ENCODE data around the gene TOMM70.

TOMM70 gene

GRCh38 chr3:100400419-100400779 is 490 bp downstream of the TOMM70 start:
- Histone ChIP-seq H3K9me3 (ENCODE audit: control insufficient read depth in 2 of 2, low read length in 2 of 2) (no peaks in the 10 kb centered on the region), H3K27me3 (ENCODE audit: control insufficient read depth in 2 of 2, insufficient read depth in 2 of 2, low read length in 2 of 2) (no peaks in the 10 kb centered on the region), H3K9ac (ENCODE audit: low read depth in 1 of 2, low read length in 2 of 2) (peak overlapping the region; percentile 89 to 94), H3K36me3 (ENCODE audit: control insufficient read depth in 2 of 2, insufficient read depth in 2 of 2, low read length in 2 of 2) (no peaks in the 10 kb centered on the region), H3K4me3 (ENCODE audit: low read length in 2 of 2) (peak overlapping the region; percentile 100), H3K4me1 (ENCODE audit: control insufficient read depth in 2 of 2, insufficient read depth in 2 of 2, low read length in 2 of 2) (peaks cover 16 to 23% of the 10 kb centered on the region in 2 donors), H3K27ac (ENCODE audit: low read depth in 2 of 2, low read length in 2 of 2) (peak overlapping the region; percentile 91 to 92)

DNA sequence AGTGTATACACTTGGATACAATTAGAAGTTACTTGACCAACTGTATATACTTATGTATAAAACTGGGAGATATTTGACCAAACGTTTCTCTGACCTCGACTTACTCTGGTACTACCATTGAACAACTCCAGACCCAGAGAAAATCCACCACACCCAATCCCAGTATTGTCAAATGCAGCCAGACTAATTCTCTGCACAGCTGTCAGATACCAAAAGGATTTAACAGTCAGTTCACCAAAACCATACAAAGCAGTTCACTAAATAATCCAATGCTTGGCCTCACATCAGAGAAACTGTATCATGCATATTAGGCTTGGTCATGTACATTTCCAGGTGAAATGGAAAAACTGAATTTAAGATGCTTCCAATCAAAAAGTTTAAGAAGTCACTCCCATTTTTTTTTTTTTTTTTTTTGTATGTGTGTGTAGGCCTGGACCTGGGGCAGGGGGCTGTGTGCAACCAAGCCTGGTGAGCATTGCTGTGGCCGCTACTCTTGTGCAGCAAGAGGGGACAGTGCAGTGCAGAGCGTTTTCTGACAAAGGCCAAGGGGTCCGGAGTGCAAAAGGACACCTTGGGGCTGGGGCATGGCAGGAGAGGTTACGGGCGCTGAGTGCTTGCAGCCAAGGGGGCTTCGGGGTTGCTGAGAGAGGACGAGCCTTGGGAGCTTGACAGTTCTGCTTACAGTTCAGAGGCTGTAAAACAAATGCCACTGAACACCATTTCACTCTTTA is 1.4 kb downstream of the TOMM70 start:
- Histone ChIP-seq H3K9ac (ENCODE audit: low read depth in 1 of 2, low read length in 2 of 2) (peak overlapping the region; percentile 89 to 94), H3K27me3 (ENCODE audit: control insufficient read depth in 2 of 2, insufficient read depth in 2 of 2, low read length in 2 of 2) (no peaks in the 10 kb centered on the region), H3K4me1 (ENCODE audit: control insufficient read depth in 2 of 2, insufficient read depth in 2 of 2, low read length in 2 of 2) (peaks cover 16 to 23% of the 10 kb centered on the region in 2 donors), H3K27ac (ENCODE audit: low read depth in 2 of 2, low read length in 2 of 2) (no peak overlapping the region), H3K4me3 (ENCODE audit: low read length in 2 of 2) (peak overlapping the region; percentile 100), H3K9me3 (ENCODE audit: control insufficient read depth in 2 of 2, low read length in 2 of 2) (no peaks in the 10 kb centered on the region), H3K36me3 (ENCODE audit: control insufficient read depth in 2 of 2, insufficient read depth in 2 of 2, low read length in 2 of 2) (no peaks in the 10 kb centered on the region)

DNA sequence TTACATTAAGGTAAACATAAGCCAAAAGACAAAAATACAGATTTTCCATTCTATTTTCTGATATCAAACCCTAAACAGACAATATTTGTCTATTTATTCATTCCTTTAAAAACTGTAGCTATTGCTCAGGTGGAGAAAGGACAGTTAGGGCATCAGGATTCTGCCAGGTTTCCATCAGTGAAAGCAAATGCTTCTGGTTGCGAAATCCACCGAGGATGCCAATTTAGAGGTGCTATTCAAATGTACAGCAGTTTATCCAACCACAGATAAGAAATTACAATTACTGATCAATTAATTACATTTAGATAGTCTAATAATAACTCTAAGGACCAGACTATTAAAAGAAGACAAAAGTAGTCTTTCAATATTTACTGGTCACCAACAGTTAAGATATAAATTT is 3.9 kb downstream of the TOMM70 start:
- H3K9me3 ChIP-seq (ENCODE audit: control insufficient read depth in 2 of 2, low read length in 2 of 2) = no peaks in the 10 kb centered on the region
- no peaks in the 10 kb centered on the region for H3K36me3 ChIP-seq (ENCODE audit: control insufficient read depth in 2 of 2, insufficient read depth in 2 of 2, low read length in 2 of 2)
- H3K4me1 ChIP-seq (ENCODE audit: control insufficient read depth in 2 of 2, insufficient read depth in 2 of 2, low read length in 2 of 2) = peaks cover 13 to 17% of the 10 kb centered on the region in 2 donors
- H3K27ac ChIP-seq (ENCODE audit: low read depth in 2 of 2, low read length in 2 of 2) = no peak overlapping the region
- no peaks in the 10 kb centered on the region for H3K27me3 ChIP-seq (ENCODE audit: control insufficient read depth in 2 of 2, insufficient read depth in 2 of 2, low read length in 2 of 2)
- H3K9ac ChIP-seq (ENCODE audit: low read depth in 1 of 2, low read length in 2 of 2) = no peak overlapping the region
- H3K4me3 ChIP-seq (ENCODE audit: low read length in 2 of 2) = no peak overlapping the region

- Histone ChIP-seq H3K4me3 (ENCODE audit: low read length in 2 of 2) (no peak overlapping the region), H3K27me3 (ENCODE audit: control insufficient read depth in 2 of 2, insufficient read depth in 2 of 2, low read length in 2 of 2) (no peaks in the 10 kb centered on the region), H3K9me3 (ENCODE audit: control insufficient read depth in 2 of 2, low read length in 2 of 2) (no peaks in the 10 kb centered on the region), H3K27ac (ENCODE audit: low read depth in 2 of 2, low read length in 2 of 2) (peak overlapping the region in 1 of 2 donors; percentile 3), H3K9ac (ENCODE audit: low read depth in 1 of 2, low read length in 2 of 2) (no peak overlapping the region), H3K36me3 (ENCODE audit: control insufficient read depth in 2 of 2, insufficient read depth in 2 of 2, low read length in 2 of 2) (no peaks in the 10 kb centered on the region), H3K4me1 (ENCODE audit: control insufficient read depth in 2 of 2, insufficient read depth in 2 of 2, low read length in 2 of 2) (peaks cover 13 to 17% of the 10 kb centered on the region in 2 donors)
Measured at GRCh38 chr3:100395679-100396431, 5.0 kb downstream of the TOMM70 start.

DNA sequence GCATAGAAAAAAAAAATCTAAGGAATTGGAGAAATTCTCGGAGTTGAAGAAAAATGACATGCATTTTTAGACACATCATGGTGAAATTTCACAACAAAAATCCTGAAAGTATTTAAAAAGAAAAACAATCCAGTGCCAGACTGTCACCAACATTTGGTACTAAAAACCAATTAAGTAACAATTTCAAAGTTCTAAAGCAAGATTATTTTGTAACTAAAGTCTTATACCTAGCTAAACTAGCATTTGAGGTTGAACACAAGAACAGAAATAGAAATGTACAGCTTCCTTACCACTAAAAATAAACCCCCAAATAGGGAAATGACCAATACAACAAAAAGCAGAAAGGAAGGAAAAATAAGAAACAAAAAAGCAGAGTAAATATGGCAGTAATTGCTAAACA is 11.9 kb downstream of the TOMM70 start:
- H3K36me3 ChIP-seq (ENCODE audit: control insufficient read depth in 2 of 2, insufficient read depth in 2 of 2, low read length in 2 of 2) = peaks cover 12 to 17% of the 10 kb centered on the region in 2 donors
- H3K4me1 ChIP-seq (ENCODE audit: control insufficient read depth in 2 of 2, insufficient read depth in 2 of 2, low read length in 2 of 2) = no peaks in the 10 kb centered on the region
- H3K9me3 ChIP-seq (ENCODE audit: control insufficient read depth in 2 of 2, low read length in 2 of 2) = no peaks in the 10 kb centered on the region

GRCh38 chr3:100386437-100387074 is 14.3 kb downstream of the TOMM70 start:
- H3K4me1 ChIP-seq (ENCODE audit: control insufficient read depth in 2 of 2, insufficient read depth in 2 of 2, low read length in 2 of 2) = no peaks in the 10 kb centered on the region
- no peaks in the 10 kb centered on the region for H3K27me3 ChIP-seq (ENCODE audit: control insufficient read depth in 2 of 2, insufficient read depth in 2 of 2, low read length in 2 of 2)
- H3K36me3 ChIP-seq (ENCODE audit: control insufficient read depth in 2 of 2, insufficient read depth in 2 of 2, low read length in 2 of 2) = peaks cover 19 to 27% of the 10 kb centered on the region in 2 donors
- no peak overlapping the region for H3K4me3 ChIP-seq (ENCODE audit: low read length in 2 of 2)
- no peak overlapping the region for H3K9ac ChIP-seq (ENCODE audit: low read depth in 1 of 2, low read length in 2 of 2)
- no peak overlapping the region for H3K27ac ChIP-seq (ENCODE audit: low read depth in 2 of 2, low read length in 2 of 2)
- no peaks in the 10 kb centered on the region for H3K9me3 ChIP-seq (ENCODE audit: control insufficient read depth in 2 of 2, low read length in 2 of 2)

More for the DNA sequence above, 11.9 kb downstream of the TOMM70 start:
- Histone ChIP-seq H3K4me3 (ENCODE audit: low read length in 2 of 2) (no peak overlapping the region), H3K27ac (ENCODE audit: low read depth in 2 of 2, low read length in 2 of 2) (no peak overlapping the region), H3K9ac (ENCODE audit: low read depth in 1 of 2, low read length in 2 of 2) (no peak overlapping the region), H3K27me3 (ENCODE audit: control insufficient read depth in 2 of 2, insufficient read depth in 2 of 2, low read length in 2 of 2) (no peaks in the 10 kb centered on the region)

- peaks cover 29 to 40% of the 10 kb centered on the region in 2 donors for H3K36me3 ChIP-seq (ENCODE audit: control insufficient read depth in 2 of 2, insufficient read depth in 2 of 2, low read length in 2 of 2)
- H3K4me1 ChIP-seq (ENCODE audit: control insufficient read depth in 2 of 2, insufficient read depth in 2 of 2, low read length in 2 of 2) = no peaks in the 10 kb centered on the region
- no peak overlapping the region for H3K27ac ChIP-seq (ENCODE audit: low read depth in 2 of 2, low read length in 2 of 2)
- no peak overlapping the region for H3K9ac ChIP-seq (ENCODE audit: low read depth in 1 of 2, low read length in 2 of 2)
- H3K9me3 ChIP-seq (ENCODE audit: control insufficient read depth in 2 of 2, low read length in 2 of 2) = no peaks in the 10 kb centered on the region
- no peak overlapping the region for H3K4me3 ChIP-seq (ENCODE audit: low read length in 2 of 2)
- H3K27me3 ChIP-seq (ENCODE audit: control insufficient read depth in 2 of 2, insufficient read depth in 2 of 2, low read length in 2 of 2) = no peaks in the 10 kb centered on the region
Measured at GRCh38 chr3:100384733-100385525, 16.0 kb downstream of the TOMM70 start.

DNA sequence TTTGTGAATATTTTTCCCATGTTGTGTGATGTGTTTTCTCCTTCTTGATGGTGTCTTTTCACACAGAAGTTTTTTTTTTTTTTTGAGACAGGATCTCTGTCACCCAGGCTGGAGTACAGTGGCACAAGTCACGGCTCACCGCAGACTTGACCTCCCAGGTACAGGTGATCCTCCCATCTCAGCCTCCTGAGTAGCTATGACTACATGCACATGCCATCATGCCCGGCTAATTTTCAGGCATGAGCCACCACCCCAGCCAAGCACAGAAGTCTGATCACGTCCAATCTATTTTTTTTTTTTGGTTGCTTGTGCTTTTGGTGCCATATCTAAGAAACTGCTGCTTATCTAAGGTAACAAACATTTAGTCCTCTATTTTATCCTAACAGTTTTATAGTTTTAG is 24.6 kb downstream of the TOMM70 start:
- no peaks in the 10 kb centered on the region for H3K27me3 ChIP-seq (ENCODE audit: control insufficient read depth in 2 of 2, insufficient read depth in 2 of 2, low read length in 2 of 2)
- H3K4me3 ChIP-seq (ENCODE audit: low read length in 2 of 2) = no peak overlapping the region
- H3K36me3 ChIP-seq (ENCODE audit: control insufficient read depth in 2 of 2, insufficient read depth in 2 of 2, low read length in 2 of 2) = peaks cover 55 to 61% of the 10 kb centered on the region in 2 donors
- H3K9ac ChIP-seq (ENCODE audit: low read depth in 1 of 2, low read length in 2 of 2) = no peak overlapping the region
- H3K9me3 ChIP-seq (ENCODE audit: control insufficient read depth in 2 of 2, low read length in 2 of 2) = no peaks in the 10 kb centered on the region
- no peak overlapping the region for H3K27ac ChIP-seq (ENCODE audit: low read depth in 2 of 2, low read length in 2 of 2)
- no peaks in the 10 kb centered on the region for H3K4me1 ChIP-seq (ENCODE audit: control insufficient read depth in 2 of 2, insufficient read depth in 2 of 2, low read length in 2 of 2)

- Histone ChIP-seq H3K9ac (ENCODE audit: low read depth in 1 of 2, low read length in 2 of 2) (no peak overlapping the region), H3K4me3 (ENCODE audit: low read length in 2 of 2) (no peak overlapping the region), H3K36me3 (ENCODE audit: control insufficient read depth in 2 of 2, insufficient read depth in 2 of 2, low read length in 2 of 2) (peaks cover 47 to 52% of the 10 kb centered on the region in 2 donors), H3K4me1 (ENCODE audit: control insufficient read depth in 2 of 2, insufficient read depth in 2 of 2, low read length in 2 of 2) (no peaks in the 10 kb centered on the region), H3K27ac (ENCODE audit: low read depth in 2 of 2, low read length in 2 of 2) (no peak overlapping the region), H3K27me3 (ENCODE audit: control insufficient read depth in 2 of 2, insufficient read depth in 2 of 2, low read length in 2 of 2) (no peaks in the 10 kb centered on the region), H3K9me3 (ENCODE audit: control insufficient read depth in 2 of 2, low read length in 2 of 2) (no peaks in the 10 kb centered on the region)
Measured at GRCh38 chr3:100374521-100374920, 26.4 kb downstream of the TOMM70 start.

Measured in mucosa of rectum (tissue), 2 donors.